Measurements from ENCODE around the gene IGSF3. TPM values are rescaled to one million over a fixed set of nuclear protein-coding genes. Genes with fewer than 3 reads are reported as not detected.

Gene IGSF3
- total RNA-seq, 4 donors from 2014 or later = 42.2 to 60.0 (median 55.4) TPM

- no peak for DNase-seq
- intact Hi-C loops (cut with DNase I) = loop anchor here (10.0 kb wide), 1 partner anchor 150 kb away; no protein-coding TSS in a partner anchor
- peaks cover 0 to 53% (median 3%) of the 10 kb centered on the region in 3 donors for H3K36me3 ChIP-seq
- H3K4me1 ChIP-seq = peaks cover 8 to 20% (median 8%) of the 10 kb centered on the region in 3 donors
- H3K27me3 ChIP-seq = no peaks in the 10 kb centered on the region
- H3K9me3 ChIP-seq = no peaks in the 10 kb centered on the region
- H3K27ac ChIP-seq = no peak overlapping the region
- TF ChIP-seq POLR2A (IDR thresholded peaks at IDR 0.05) (no peak), CTCF (IDR thresholded peaks at IDR 0.05) (peak; percentile 66 to 89 (median 81))
- WGBS, 2 donors = 19 to 22% methylated on average over 10 of the region's 11 CpGs
- no peak overlapping the region for H3K4me3 ChIP-seq
Measured at GRCh38 chr1:116574581-116575291, 92.8 kb downstream of the IGSF3 start.

GRCh38 chr1:116573431-116574095 lies 94.0 kb downstream of the IGSF3 start:
- Histone ChIP-seq H3K4me3 (no peak overlapping the region), H3K27ac (no peak overlapping the region), H3K36me3 (peaks cover 0 to 41% (median 0%) of the 10 kb centered on the region in 3 donors), H3K27me3 (no peaks in the 10 kb centered on the region), H3K4me1 (peaks cover 14 to 31% (median 18%) of the 10 kb centered on the region in 3 donors), H3K9me3 (no peaks in the 10 kb centered on the region)
- intact Hi-C loops (cut with DNase I) = loop anchor here (10.0 kb wide), 1 partner anchor 151 kb away; no protein-coding TSS in a partner anchor
- TF ChIP-seq CTCF (IDR thresholded peaks at IDR 0.05) = no peak
- no peak for TF ChIP-seq POLR2A (IDR thresholded peaks at IDR 0.05)
- no peak for DNase-seq
- 77 to 79% methylated on average over 7 of the region's 7 CpGs for WGBS, 2 donors

- H3K9me3 ChIP-seq = no peaks in the 10 kb centered on the region
- peaks cover 17 to 38% (median 21%) of the 10 kb centered on the region in 3 donors for H3K4me1 ChIP-seq
- peaks cover 0 to 35% (median 0%) of the 10 kb centered on the region in 3 donors for H3K36me3 ChIP-seq
- no peak for DNase-seq
- intact Hi-C loops (cut with DNase I) = loop anchor here (10.0 kb wide), 1 partner anchor 152 kb away; no protein-coding TSS in a partner anchor
- H3K27ac ChIP-seq = no peak overlapping the region
- WGBS, 2 donors = 78 to 82% methylated on average over 4 of the region's 4 CpGs
- no peaks in the 10 kb centered on the region for H3K27me3 ChIP-seq
- no peak overlapping the region for H3K4me3 ChIP-seq
- TF ChIP-seq POLR2A (IDR thresholded peaks at IDR 0.05) = no peak
- no peak for TF ChIP-seq CTCF (IDR thresholded peaks at IDR 0.05)
Measured at GRCh38 chr1:116572771-116573430, 94.6 kb downstream of the IGSF3 start.

GRCh38 chr1:116572099-116572498 lies 95.4 kb downstream of the IGSF3 start:
- no peaks in the 10 kb centered on the region for H3K9me3 ChIP-seq
- H3K36me3 ChIP-seq = peaks cover 0 to 27% (median 0%) of the 10 kb centered on the region in 3 donors
- no peak overlapping the region for H3K27ac ChIP-seq
- H3K4me1 ChIP-seq = peaks cover 17 to 46% (median 21%) of the 10 kb centered on the region in 3 donors
- no peak overlapping the region for H3K4me3 ChIP-seq
- no peaks in the 10 kb centered on the region for H3K27me3 ChIP-seq
- TF ChIP-seq POLR2A (IDR thresholded peaks at IDR 0.05) = no peak
- TF ChIP-seq CTCF (IDR thresholded peaks at IDR 0.05) = no peak
- DNase-seq = no peak
- WGBS, 2 donors = 83 to 88% methylated on average over 2 of the region's 2 CpGs
- intact Hi-C loops (cut with DNase I) = loop anchor here (10.0 kb wide), 1 partner anchor 153 kb away; no protein-coding TSS in a partner anchor

All from esophagus squamous epithelium (tissue), 5 donors.